Retinal pigment epithelial cell (primary cell): Measurements from ENCODE around the gene NEK2.
A peak's percentile ranks its signal among the peaks of the same experiment; 100 is the strongest.

Experiments
- DNase-seq: peaks from one replicate; pipeline ENCODE4 v3.0.0-alpha.2; 2010; ENCODE audit warnings: low read depth
- H3K4me3 ChIP-seq: 2 replicates; pipeline ENCODE4 v1.5.1; 2011; ENCODE audit warnings: mild to moderate bottlenecking, low read length, control low read depth, moderate library complexity
- TF ChIP-seq, protein P1 (sequence below): conservative IDR thresholded peaks from 2 replicates; pipeline ENCODE4 v1.5.1; 2011; ENCODE audit warnings: low read depth, low read length, control low read depth, inconsistent platforms

NEK2 gene

GRCh38 chr1:211680752-211681327 lies 5.4 kb upstream of the NEK2 start:
- H3K4me3 ChIP-seq, result no peak overlapping the region
- DNase-seq, result peak; percentile 72
- TF ChIP-seq, protein P1, sequence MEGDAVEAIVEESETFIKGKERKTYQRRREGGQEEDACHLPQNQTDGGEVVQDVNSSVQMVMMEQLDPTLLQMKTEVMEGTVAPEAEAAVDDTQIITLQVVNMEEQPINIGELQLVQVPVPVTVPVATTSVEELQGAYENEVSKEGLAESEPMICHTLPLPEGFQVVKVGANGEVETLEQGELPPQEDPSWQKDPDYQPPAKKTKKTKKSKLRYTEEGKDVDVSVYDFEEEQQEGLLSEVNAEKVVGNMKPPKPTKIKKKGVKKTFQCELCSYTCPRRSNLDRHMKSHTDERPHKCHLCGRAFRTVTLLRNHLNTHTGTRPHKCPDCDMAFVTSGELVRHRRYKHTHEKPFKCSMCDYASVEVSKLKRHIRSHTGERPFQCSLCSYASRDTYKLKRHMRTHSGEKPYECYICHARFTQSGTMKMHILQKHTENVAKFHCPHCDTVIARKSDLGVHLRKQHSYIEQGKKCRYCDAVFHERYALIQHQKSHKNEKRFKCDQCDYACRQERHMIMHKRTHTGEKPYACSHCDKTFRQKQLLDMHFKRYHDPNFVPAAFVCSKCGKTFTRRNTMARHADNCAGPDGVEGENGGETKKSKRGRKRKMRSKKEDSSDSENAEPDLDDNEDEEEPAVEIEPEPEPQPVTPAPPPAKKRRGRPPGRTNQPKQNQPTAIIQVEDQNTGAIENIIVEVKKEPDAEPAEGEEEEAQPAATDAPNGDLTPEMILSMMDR, result peak; percentile 62

- no peak for DNase-seq
- TF ChIP-seq, protein P1, result no peak
- no peak overlapping the region for H3K4me3 ChIP-seq
Observed at GRCh38 chr1:211677659-211678058, 2.2 kb upstream of the NEK2 start.

GRCh38 chr1:211676761-211677160 lies 1.3 kb upstream of the NEK2 start:
- no peak overlapping the region for H3K4me3 ChIP-seq
- TF ChIP-seq, protein P1, result no peak
- no peak for DNase-seq

DNA sequence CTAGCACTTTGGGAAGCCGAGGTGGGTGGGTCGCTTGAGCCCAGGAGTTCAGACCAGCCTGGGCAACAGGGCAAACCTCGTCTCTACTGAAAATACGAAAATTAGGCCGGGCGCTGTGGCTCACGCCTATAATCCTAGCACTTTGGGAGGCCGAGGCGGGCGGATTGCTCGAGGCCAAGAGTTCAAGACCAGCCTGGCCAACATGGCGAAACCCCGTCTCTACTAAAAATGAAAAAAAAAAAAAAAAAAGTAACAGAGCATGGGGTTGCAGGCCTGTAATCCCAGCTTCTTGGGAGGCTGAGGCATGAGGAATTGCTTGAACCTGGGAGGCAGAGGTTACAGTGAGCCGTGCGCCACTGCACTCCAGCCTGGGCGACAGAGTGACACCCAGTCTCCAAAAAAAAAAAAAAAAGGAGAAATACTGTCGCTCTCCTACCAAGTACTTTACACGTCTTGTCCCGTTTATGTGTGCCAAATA lies 724 bp upstream of the NEK2 start:
- no peak for DNase-seq
- peak overlapping the region; percentile 86 for H3K4me3 ChIP-seq

DNA sequence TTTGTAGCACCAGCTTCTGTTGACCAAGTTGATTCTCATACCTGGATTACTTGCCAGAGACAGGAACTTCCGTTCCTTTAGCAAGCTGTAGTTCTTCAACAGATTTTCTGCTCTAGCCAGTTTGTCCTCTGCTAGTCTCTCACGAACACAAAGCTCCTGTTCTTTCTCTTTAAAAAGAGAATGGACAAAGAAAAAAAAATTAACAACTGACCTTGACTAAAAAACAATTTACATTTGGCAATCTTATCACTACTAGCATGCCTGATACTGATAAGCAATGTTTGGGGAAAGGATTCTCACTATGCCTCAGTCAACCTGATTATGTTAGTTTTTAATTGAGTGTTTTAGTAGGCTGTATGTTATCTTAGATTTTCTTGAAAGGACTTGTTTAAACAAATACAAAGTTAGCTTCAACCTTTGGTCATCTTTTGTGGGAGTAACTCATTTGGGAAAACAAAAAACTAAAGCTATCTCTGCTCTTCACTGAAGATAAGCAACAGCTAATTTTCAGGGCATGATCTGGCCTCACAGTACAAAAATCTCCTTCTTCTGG lies 8.3 kb downstream of the NEK2 start:
- TF ChIP-seq, protein P1, result no peak
- no peak for DNase-seq
- no peak overlapping the region for H3K4me3 ChIP-seq

More for the DNA sequence above, 724 bp upstream of the NEK2 start:
- TF ChIP-seq, protein P1, result no peak

DNA sequence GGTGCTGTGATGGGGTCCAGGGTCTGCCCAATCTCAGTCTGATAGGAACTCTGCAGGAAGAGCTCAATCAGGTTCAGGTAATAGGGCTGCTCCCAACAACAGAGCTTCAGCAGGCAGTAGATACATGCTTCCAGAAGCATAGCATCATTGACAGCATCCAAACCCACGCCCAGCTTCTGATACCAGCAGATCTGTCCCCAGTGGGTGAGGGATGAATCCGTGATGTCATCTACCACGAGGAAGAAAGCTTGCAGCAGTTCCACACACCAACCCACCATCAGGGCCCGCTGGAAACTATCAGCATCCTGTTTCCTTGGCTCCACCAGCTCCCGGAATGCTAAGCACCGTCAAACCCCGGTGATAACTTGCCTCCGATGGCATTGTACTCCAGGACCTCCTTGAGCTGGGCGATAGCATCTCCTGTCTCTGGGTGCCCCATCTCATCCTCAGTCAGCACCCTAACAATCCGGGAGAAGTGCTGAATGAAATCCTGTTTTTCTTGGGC lies 14.7 kb downstream of the NEK2 start:
- TF ChIP-seq, protein P1, result no peak
- no peak for DNase-seq
- H3K4me3 ChIP-seq, result no peak overlapping the region

DNA sequence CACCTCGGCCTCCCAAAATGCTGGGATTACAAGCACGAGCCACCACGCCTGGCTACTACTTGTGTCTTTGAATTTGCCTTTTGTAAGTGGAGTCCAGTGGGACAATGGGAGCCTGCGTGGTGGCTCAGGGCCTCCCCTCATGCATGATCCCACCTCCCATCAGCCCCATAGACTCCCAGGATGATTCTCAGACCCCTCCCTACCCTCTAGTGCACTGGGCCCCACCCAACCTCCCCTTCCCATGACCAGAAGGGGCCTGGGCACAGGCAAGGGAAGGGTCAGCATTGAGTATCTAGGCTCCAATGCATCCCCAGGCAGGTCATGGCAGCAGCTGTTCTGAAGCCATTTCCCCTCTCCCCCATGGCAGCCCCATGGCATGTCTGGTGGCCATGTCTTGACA lies 18.7 kb downstream of the NEK2 start:
- H3K4me3 ChIP-seq, result no peak overlapping the region
- TF ChIP-seq, protein P1, result no peak
- no peak for DNase-seq
